T-cell (primary cell): Measurements from ENCODE around the gene TOGARAM1. TPM values are rescaled to one million over a fixed set of nuclear protein-coding genes. Genes with fewer than 3 reads are reported as not detected.
"Not testable (repeated sequence)": the region's sequence is repeated elsewhere in the genome, so short reads cannot be mapped to it uniquely, and the experiment has no call there.

Experiments
- ATAC-seq, 4 experiments: fragments of 200-7000 bp in 3 of 4; fragments of 150-1000 bp in 1 of 4; cut with Tn5 transposase; replicated peaks in 1 of 4; 1 replicate in 3 of 4; 2 replicates in 1 of 4; pipeline ENCODE4 v1.10.0; 2021; ENCODE audit warnings: moderate library complexity in 3 of 4, mild to moderate bottlenecking in 2 of 4, moderate number of reproducible peaks in 1 of 4
- CTCF ChIA-PET, 2 donors: fragments of 300-600 bp; sonication (Branson Sonifier 250); formaldehyde crosslinking; loops; one replicate each; lab custom pipeline; 2022; ENCODE audit warnings: antibody characterized with exemption in 2 of 2; lab: Charles Lee
- POLR2A ChIA-PET, 2 donors: fragments of 300-600 bp; sonication (Branson Sonifier 250); formaldehyde crosslinking; loops; one replicate each; lab custom pipeline; 2022; ENCODE audit warnings: antibody characterized with exemption in 2 of 2; lab: Charles Lee
- DNase-seq, 35 experiments: peaks; one replicate each; pipeline versions ENCODE4 v3.0.0 to v3.0.0-alpha.2; 2013 to 2023
- H3K27ac ChIP-seq: one replicate; pipeline ENCODE4 v1.5.1; 2013; ENCODE audit warnings: low read length
- H3K27me3 ChIP-seq, 2 experiments: replicated peaks in 1 of 2; 1 replicate in 1 of 2; 2 replicates in 1 of 2; pipeline versions ENCODE4 v1.6.1 to v1.7.0; 2013; ENCODE audit warnings: low read length in 1 of 2, mixed read lengths in 1 of 2; ENCODE audit not compliant: control insufficient read depth in 2 of 2, insufficient read depth in 2 of 2; ENCODE audit errors: extremely low read depth in 1 of 2
- H3K36me3 ChIP-seq, 2 donors: 1 replicate in 1 of 2; 2 replicates in 1 of 2; pipeline versions ENCODE4 v1.6.1 to v1.7.0; 2013; ENCODE audit warnings: low read length in 1 of 2; ENCODE audit not compliant: control insufficient read depth in 2 of 2, insufficient read depth in 1 of 2; ENCODE audit errors: extremely low read depth in 1 of 2
- H3K4me1 ChIP-seq, 2 experiments: 1 replicate in 1 of 2; 2 replicates in 1 of 2; pipeline versions ENCODE4 v1.6.1 to v1.7.0; 2013; ENCODE audit warnings: low read length in 2 of 2, mixed read lengths in 1 of 2; ENCODE audit not compliant: insufficient read depth in 2 of 2, control insufficient read depth in 1 of 2; ENCODE audit errors: extremely low read depth in 1 of 2
- H3K4me3 ChIP-seq, 2 donors: 1 replicate in 1 of 2; 2 replicates in 1 of 2; pipeline versions ENCODE4 v1.5.1 to v1.7.0; 2013; ENCODE audit warnings: mild to moderate bottlenecking in 2 of 2, low read length in 1 of 2, moderate library complexity in 1 of 2; ENCODE audit not compliant: control insufficient read depth in 1 of 2; ENCODE audit errors: extremely low read depth in 1 of 2
- H3K9me3 ChIP-seq: 2 replicates; pipeline ENCODE4 v1.7.0; 2013
- H3K27ac Mint-ChIP-seq, 2 donors: one replicate each; pipeline ENCODE4 v1.8.0; 2020 to 2021; ENCODE audit warnings: mild to moderate bottlenecking in 2 of 2, mixed read lengths in 2 of 2
- H3K27me3 Mint-ChIP-seq, 2 donors: one replicate each; pipeline ENCODE4 v1.8.0; 2021 to 2022; ENCODE audit warnings: mixed read lengths in 2 of 2
- H3K36me3 Mint-ChIP-seq: one replicate; pipeline ENCODE4 v1.8.0; 2021; ENCODE audit warnings: mixed read lengths
- H3K4me1 Mint-ChIP-seq, 3 donors: one replicate each; pipeline ENCODE4 v1.8.0; 2020 to 2022; ENCODE audit warnings: mixed read lengths in 3 of 3, mild to moderate bottlenecking in 1 of 3
- H3K4me3 Mint-ChIP-seq, 3 donors: one replicate each; pipeline ENCODE4 v1.8.0; 2020 to 2022; ENCODE audit warnings: mild to moderate bottlenecking in 3 of 3, mixed read lengths in 3 of 3, moderate library complexity in 3 of 3
- H3K9me3 Mint-ChIP-seq, 3 donors: one replicate each; pipeline ENCODE4 v1.8.0; 2020 to 2022; ENCODE audit warnings: mixed read lengths in 3 of 3
- WGBS: methylation state at CpG from one replicate; pipeline ENCODE4 v1.1.5; 2013; ENCODE audit warnings: missing lambda C conversion rate; ENCODE audit not compliant: insufficient coverage; 5-methylcytosine and 5-hydroxymethylcytosine counted together
- total RNA-seq, 35 experiments: library from RNA in 6 of 35; stranded (reverse) in 6 of 35; fragments of 120-200 nt in 1 of 35; gene quantifications; one replicate each; pipeline versions ENCODE4 v1.2.1 to v1.2.4 and lab custom pipeline; 2013 to 2026

The TOGARAM1 gene
- total RNA-seq, 5 donors from 2014 or later (not counting 1 experiment from before 2014, with no cell fraction given) = 10.9 to 17.1 (median 11.1) TPM

DNA sequence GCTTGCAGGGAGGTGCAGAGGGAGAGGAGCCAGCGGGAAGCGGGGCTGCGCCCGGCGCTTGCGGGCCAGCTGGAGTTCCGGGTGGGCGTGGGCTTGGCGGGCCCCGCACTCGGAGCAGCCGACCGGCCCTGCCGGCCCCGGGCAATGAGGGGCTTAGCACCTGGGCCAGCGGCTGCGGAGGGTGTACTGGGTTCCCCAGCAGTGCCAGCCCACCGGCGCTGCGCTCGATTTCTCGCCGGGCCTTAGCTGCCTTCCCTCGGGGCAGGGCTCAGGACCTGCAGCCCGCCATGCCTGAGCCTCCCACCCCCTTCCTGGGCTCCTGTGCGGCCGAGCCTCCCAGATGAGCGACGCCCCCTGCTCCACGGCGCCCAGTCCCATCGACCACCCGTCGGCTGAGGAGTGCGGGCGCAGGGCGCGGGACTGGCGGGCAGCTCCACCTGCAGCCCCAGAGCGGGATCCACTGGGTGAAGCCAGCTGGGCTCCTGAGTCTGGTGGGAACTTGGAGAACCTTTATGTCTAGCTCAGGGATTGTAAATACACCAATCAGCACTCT, 118.5 kb downstream of the TOGARAM1 start:
- DNase-seq, POLR2A ChIA-PET, CTCF ChIA-PET: not testable (repeated sequence)

DNA sequence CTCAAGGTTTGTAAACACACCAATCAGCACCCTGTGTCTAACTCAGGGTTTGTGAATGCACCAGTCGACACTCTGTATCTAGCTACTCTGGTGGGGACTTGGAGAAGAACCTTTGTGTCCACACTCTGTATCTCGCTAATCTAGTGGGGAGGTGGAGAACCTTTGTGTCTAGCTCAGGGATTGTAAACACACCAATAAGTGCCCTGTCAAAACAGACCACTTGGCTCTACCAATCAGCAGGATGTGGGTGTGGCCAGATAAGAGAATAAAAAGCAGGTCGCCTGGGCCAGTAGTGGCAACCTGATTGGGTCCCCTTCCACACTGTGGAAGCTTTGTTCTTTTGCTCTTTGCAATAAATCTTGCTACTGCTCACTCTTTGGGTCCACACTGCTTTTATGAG, 119.1 kb downstream of the TOGARAM1 start:
- H3K36me3 Mint-ChIP-seq, DNase-seq, H3K27me3 Mint-ChIP-seq, ATAC-seq, POLR2A ChIA-PET, H3K27ac Mint-ChIP-seq, H3K4me3 ChIP-seq, H3K4me3 Mint-ChIP-seq, H3K9me3 Mint-ChIP-seq, H3K27ac ChIP-seq, H3K36me3 ChIP-seq, CTCF ChIA-PET, H3K27me3 ChIP-seq, H3K9me3 ChIP-seq: not testable (repeated sequence)
- H3K4me1 Mint-ChIP-seq = peaks cover 20 to 36% (median 25%) of the 10 kb centered on the region in 3 donors
- WGBS = 100% methylated on average over 3 of the region's 3 CpGs
- H3K4me1 ChIP-seq = peaks cover 18 to 20% of the 10 kb centered on the region in 2 experiments

More for the DNA sequence above, 118.5 kb downstream of the TOGARAM1 start:
- not testable (repeated sequence) for H3K9me3 ChIP-seq, ATAC-seq, H3K27ac ChIP-seq, H3K4me3 Mint-ChIP-seq, H3K27me3 ChIP-seq, H3K4me3 ChIP-seq, H3K27ac Mint-ChIP-seq, H3K36me3 ChIP-seq, H3K9me3 Mint-ChIP-seq, H3K27me3 Mint-ChIP-seq, H3K36me3 Mint-ChIP-seq
- H3K4me1 ChIP-seq = peaks cover 14 to 17% of the 10 kb centered on the region in 2 experiments
- peaks cover 14 to 30% (median 19%) of the 10 kb centered on the region in 3 donors for H3K4me1 Mint-ChIP-seq
- 96% methylated on average over 31 of the region's 40 CpGs for WGBS

DNA sequence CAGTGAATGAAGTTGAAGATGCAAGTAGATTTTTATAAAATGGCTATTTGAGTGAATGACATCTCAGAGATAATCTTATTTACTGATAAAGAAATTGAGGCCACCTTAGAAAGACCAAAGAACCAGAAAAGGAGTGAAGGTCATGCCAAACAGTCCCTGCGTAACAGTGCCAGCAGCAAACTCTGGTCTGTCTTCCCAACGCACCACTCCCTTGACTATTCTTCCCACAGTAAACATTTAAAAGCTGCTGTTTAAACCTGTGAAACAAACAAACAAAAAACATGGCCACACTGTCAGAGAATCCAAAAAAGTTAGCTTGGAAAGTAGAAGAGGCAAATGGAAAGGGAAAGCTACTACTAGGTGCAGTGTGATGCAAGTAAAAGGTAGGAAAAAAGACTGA, 120.4 kb downstream of the TOGARAM1 start:
- Mint-ChIP-seq H3K4me1 (peaks cover 33 to 49% (median 38%) of the 10 kb centered on the region in 3 donors), H3K36me3 (no peaks in the 10 kb centered on the region), H3K4me3 (peak overlapping the region in 2 of 3 donors; percentile 18 to 96), H3K27me3 (no peaks in the 10 kb centered on the region), H3K27ac (no peak overlapping the region), H3K9me3 (no peaks in the 10 kb centered on the region)
- Histone ChIP-seq H3K4me3 (no peak overlapping the region), H3K27me3 (no peaks in the 10 kb centered on the region), H3K36me3 (no peaks in the 10 kb centered on the region), H3K9me3 (no peaks in the 10 kb centered on the region), H3K27ac (no peak overlapping the region), H3K4me1 (peaks cover 18 to 26% of the 10 kb centered on the region in 2 experiments)
- DNase-seq (no peak), ATAC-seq (no peak)
- CTCF ChIA-PET = interaction anchor here in 1 of 2 donors (0.5 to 1.4 kb wide), 2 partner anchors 15 to 189 kb away, joined by 3 read pairs; no protein-coding TSS in a partner anchor
- WGBS = 100% methylated on average over 1 of the region's 2 CpGs
- POLR2A ChIA-PET = no interaction called here

DNA sequence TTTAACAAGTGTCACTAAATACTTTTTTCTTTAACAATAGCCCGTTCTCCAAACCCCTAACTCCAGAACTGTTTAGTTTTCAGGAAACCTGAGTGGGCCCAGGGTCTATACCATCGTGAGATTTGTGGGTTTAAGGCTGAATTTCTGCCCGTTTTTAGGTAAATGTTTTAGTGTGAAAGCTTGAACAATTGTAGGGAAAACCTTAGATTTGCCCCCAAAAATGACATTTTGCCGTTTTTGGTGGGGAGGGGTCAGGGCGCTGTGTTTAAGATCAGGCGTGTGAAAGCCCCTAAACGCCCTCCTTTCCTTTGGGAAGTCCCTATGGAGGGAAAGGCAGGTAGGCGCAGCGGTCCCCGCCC, 121.6 kb downstream of the TOGARAM1 start:
- no peaks in the 10 kb centered on the region for H3K36me3 ChIP-seq
- peak overlapping the region; percentile 19 to 66 for H3K27ac Mint-ChIP-seq
- no peak for DNase-seq
- ATAC-seq = no peak
- peak overlapping the region; percentile 95 to 96 (median 96) for H3K4me3 Mint-ChIP-seq
- H3K4me1 Mint-ChIP-seq = peaks cover 43 to 60% (median 48%) of the 10 kb centered on the region in 3 donors
- no peaks in the 10 kb centered on the region for H3K9me3 Mint-ChIP-seq
- 2% methylated on average over 5 of the region's 10 CpGs for WGBS
- peak overlapping the region; percentile 51 to 98 for H3K4me3 ChIP-seq
- ChIA-PET POLR2A (no interaction called here), CTCF (interaction anchor here in 1 of 2 donors (1.0 kb wide), 1 partner anchor 53 kb away, joined by 3 read pairs; no protein-coding TSS in a partner anchor)
- peak overlapping the region; percentile 74 for H3K27ac ChIP-seq
- no peaks in the 10 kb centered on the region for H3K36me3 Mint-ChIP-seq
- H3K27me3 Mint-ChIP-seq = no peaks in the 10 kb centered on the region
- no peaks in the 10 kb centered on the region for H3K9me3 ChIP-seq
- no peaks in the 10 kb centered on the region for H3K27me3 ChIP-seq
- peaks cover 21 to 26% of the 10 kb centered on the region in 2 experiments for H3K4me1 ChIP-seq

DNA sequence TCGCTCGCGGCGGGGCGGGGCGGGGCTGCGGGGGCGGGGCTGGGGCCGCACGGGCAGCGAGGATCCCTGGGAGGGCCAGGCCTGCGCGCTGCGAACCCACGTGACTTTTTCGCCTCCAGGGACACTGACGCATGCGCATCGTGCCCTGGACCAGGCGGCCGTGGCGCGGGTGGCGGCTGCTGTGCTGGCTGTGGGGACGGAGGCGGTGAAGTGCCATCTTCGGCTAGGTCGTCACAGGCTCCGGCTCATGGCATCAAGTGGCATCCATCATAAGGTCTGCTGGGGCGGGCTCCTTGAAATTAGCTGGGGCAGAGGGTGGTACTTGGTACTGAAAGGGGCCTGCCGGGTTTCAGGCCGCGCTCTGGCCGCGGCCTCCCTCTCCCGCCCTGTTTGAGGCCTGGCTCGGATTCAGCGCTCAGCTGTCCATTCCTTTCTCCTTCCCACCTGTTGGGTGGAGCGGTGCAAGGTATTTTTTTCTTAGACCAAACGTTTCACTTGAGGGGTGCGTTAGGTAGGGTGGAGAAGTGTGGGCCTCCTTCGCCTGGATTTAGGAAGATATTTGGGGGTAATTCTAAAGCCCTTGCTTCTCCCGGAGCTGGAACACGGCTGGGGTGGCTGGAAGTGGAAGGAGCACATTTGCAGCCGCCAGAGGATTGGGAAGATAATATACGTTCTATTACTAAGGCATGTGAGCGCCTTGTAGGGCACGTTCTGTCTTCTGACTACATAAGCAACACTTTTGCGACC, 122.2 kb downstream of the TOGARAM1 start, which contains the start of gene PRPF39:
Gene PRPF39, plus strand, starts transcription at position 141 of the 747 bp plus-strand sequence. CDS start 11,124 bp downstream, outside the sequence.
- Histone ChIP-seq H3K4me3 (peak within 1 kb of the TSS; percentile 89 to 98), H3K36me3 (no peaks in the 10 kb centered on the region), H3K4me1 (peaks cover 21 to 26% of the 10 kb centered on the region in 2 experiments), H3K9me3 (no peaks in the 10 kb centered on the region), H3K27ac (peak within 1 kb of the TSS; percentile 84), H3K27me3 (no peaks in the 10 kb centered on the region)
- WGBS = 0% methylated on average over 19 of the region's 49 CpGs
- ATAC-seq (peak; percentile 89 to 96 (median 95)), DNase-seq (peak; percentile 86 to 98 (median 91))
- ChIA-PET POLR2A (interaction anchor here in 1 of 2 donors (1.5 kb wide), 1 partner anchor 121 kb away, joined by 4 read pairs; no protein-coding TSS in a partner anchor), CTCF (interaction anchor here in 1 of 2 donors (0.5 to 1.0 kb wide), 2 partner anchors 14 to 53 kb away, joined by 3 to 4 read pairs; no protein-coding TSS in a partner anchor)
- Mint-ChIP-seq H3K27me3 (no peaks in the 10 kb centered on the region), H3K27ac (peak within 1 kb of the TSS; percentile 87 to 91), H3K9me3 (no peaks in the 10 kb centered on the region), H3K36me3 (no peaks in the 10 kb centered on the region), H3K4me3 (peak within 1 kb of the TSS; percentile 95 to 96 (median 96)), H3K4me1 (peaks cover 49 to 64% (median 54%) of the 10 kb centered on the region in 3 donors)

DNA sequence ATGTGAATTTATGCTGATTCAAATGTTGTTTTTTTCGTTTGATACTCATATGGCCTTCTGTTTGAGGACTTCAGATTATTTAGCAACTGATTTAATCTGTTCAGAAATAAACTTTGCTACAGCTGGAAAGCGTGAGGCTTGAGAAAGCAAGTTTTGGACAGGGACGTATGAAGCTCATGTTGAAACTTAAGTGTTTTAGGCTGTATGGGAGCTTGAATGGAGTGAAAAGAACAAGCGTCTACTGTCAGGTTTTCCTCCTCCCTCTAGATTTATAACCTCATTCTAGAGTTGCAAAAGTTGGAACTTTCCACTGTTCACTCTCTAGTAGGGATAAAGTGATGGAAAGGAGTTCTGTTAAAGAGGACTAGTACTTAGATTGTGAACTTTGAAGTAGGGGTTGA, 123.0 kb downstream of the TOGARAM1 start:
- H3K4me1 Mint-ChIP-seq = peaks cover 57 to 72% (median 61%) of the 10 kb centered on the region in 3 donors
- H3K9me3 ChIP-seq = no peaks in the 10 kb centered on the region
- no peaks in the 10 kb centered on the region for H3K36me3 ChIP-seq
- no peaks in the 10 kb centered on the region for H3K36me3 Mint-ChIP-seq
- CTCF ChIA-PET = interaction anchor here (0.5 to 0.6 kb wide), 2 partner anchors 14 to 167 kb away, joined by 3 to 4 read pairs; no protein-coding TSS in a partner anchor
- H3K4me3 ChIP-seq = peak overlapping the region; percentile 89 to 98
- ATAC-seq (no peak), DNase-seq (peak in 1 of 35 experiments; percentile 20)
- H3K27me3 ChIP-seq = no peaks in the 10 kb centered on the region
- POLR2A ChIA-PET = interaction anchor here in 1 of 2 donors (1.5 kb wide), 1 partner anchor 122 kb away, joined by 4 read pairs; no protein-coding TSS in a partner anchor
- WGBS = no CpG with 5 or more reads among the region's 4 CpGs
- H3K27me3 Mint-ChIP-seq = no peaks in the 10 kb centered on the region
- peak overlapping the region; percentile 87 to 91 for H3K27ac Mint-ChIP-seq
- no peak overlapping the region for H3K27ac ChIP-seq
- peaks cover 23 to 30% of the 10 kb centered on the region in 2 experiments for H3K4me1 ChIP-seq
- H3K9me3 Mint-ChIP-seq = no peaks in the 10 kb centered on the region
- H3K4me3 Mint-ChIP-seq = peak overlapping the region; percentile 95 to 96 (median 96)
